ENCODE results near the gene MTHFD1L. TPM values are rescaled to one million over a fixed set of nuclear protein-coding genes. Genes with fewer than 3 reads are reported as not detected.

MTHFD1L gene
- total RNA-seq, 3 donors from 2014 or later, result 3.5 to 15.1 (median 11.0) TPM

GRCh38 chr6:150999576-150999975 lies 134.1 kb downstream of the MTHFD1L start:
- Histone ChIP-seq H3K9me3 (no peaks in the 10 kb centered on the region), H3K36me3 (no peaks in the 10 kb centered on the region), H3K27ac (no peak overlapping the region), H3K4me3 (no peak overlapping the region), H3K27me3 (no peaks in the 10 kb centered on the region), H3K4me1 (no peaks in the 10 kb centered on the region)
- intact Hi-C loops (cut with DNase I; ENCODE audit: low total_unique reads), result no loop called here
- TF ChIP-seq POLR2AphosphoS5 (IDR thresholded peaks at IDR 0.05) (no peak), POLR2A (IDR thresholded peaks at IDR 0.05) (no peak), CTCF (IDR thresholded peaks at IDR 0.05) (no peak)
- no peak for DNase-seq (ENCODE audit: low spot score in 2 of 2)

GRCh38 chr6:151001387-151002056 lies 136.0 kb downstream of the MTHFD1L start:
- no peaks in the 10 kb centered on the region for H3K36me3 ChIP-seq
- no peaks in the 10 kb centered on the region for H3K4me1 ChIP-seq
- H3K4me3 ChIP-seq, result no peak overlapping the region
- no peak for TF ChIP-seq POLR2AphosphoS5 (IDR thresholded peaks at IDR 0.05)
- no peak for TF ChIP-seq POLR2A (IDR thresholded peaks at IDR 0.05)
- no peak for TF ChIP-seq CTCF (IDR thresholded peaks at IDR 0.05)
- DNase-seq (ENCODE audit: low spot score in 2 of 2), result no peak
- H3K27ac ChIP-seq, result no peak overlapping the region
- H3K9me3 ChIP-seq, result no peaks in the 10 kb centered on the region
- H3K27me3 ChIP-seq, result no peaks in the 10 kb centered on the region
- intact Hi-C loops (cut with DNase I; ENCODE audit: low total_unique reads), result no loop called here

GRCh38 chr6:151002057-151002450 lies 136.6 kb downstream of the MTHFD1L start:
- intact Hi-C loops (cut with DNase I; ENCODE audit: low total_unique reads), result no loop called here
- H3K27me3 ChIP-seq, result no peaks in the 10 kb centered on the region
- TF ChIP-seq CTCF (IDR thresholded peaks at IDR 0.05) (no peak), POLR2A (IDR thresholded peaks at IDR 0.05) (no peak), POLR2AphosphoS5 (IDR thresholded peaks at IDR 0.05) (no peak)

GRCh38 chr6:151002491-151002935 lies 137.0 kb downstream of the MTHFD1L start:
- Histone ChIP-seq H3K27ac (no peak overlapping the region), H3K27me3 (no peaks in the 10 kb centered on the region), H3K36me3 (no peaks in the 10 kb centered on the region), H3K4me3 (no peak overlapping the region), H3K4me1 (no peaks in the 10 kb centered on the region), H3K9me3 (no peaks in the 10 kb centered on the region)
- no peak for DNase-seq (ENCODE audit: low spot score in 2 of 2)
- TF ChIP-seq CTCF (IDR thresholded peaks at IDR 0.05) (no peak), POLR2A (IDR thresholded peaks at IDR 0.05) (no peak), POLR2AphosphoS5 (IDR thresholded peaks at IDR 0.05) (no peak)
- intact Hi-C loops (cut with DNase I; ENCODE audit: low total_unique reads), result no loop called here

More at GRCh38 chr6:151002057-151002450, 136.6 kb downstream of the MTHFD1L start:
- Histone ChIP-seq H3K36me3 (no peaks in the 10 kb centered on the region), H3K27ac (no peak overlapping the region), H3K4me3 (no peak overlapping the region), H3K9me3 (no peaks in the 10 kb centered on the region), H3K4me1 (no peaks in the 10 kb centered on the region)
- no peak for DNase-seq (ENCODE audit: low spot score in 2 of 2)

- Histone ChIP-seq H3K4me3 (peak overlapping the region in 1 of 3 donors; percentile 36), H3K27me3 (no peaks in the 10 kb centered on the region), H3K36me3 (no peaks in the 10 kb centered on the region), H3K9me3 (no peaks in the 10 kb centered on the region), H3K27ac (peak overlapping the region; percentile 37 to 85), H3K4me1 (no peaks in the 10 kb centered on the region)
- TF ChIP-seq POLR2A (IDR thresholded peaks at IDR 0.05) (no peak), POLR2AphosphoS5 (IDR thresholded peaks at IDR 0.05) (peak in 2 of 3 donors; percentile 15 to 57)
- intact Hi-C loops (cut with DNase I; ENCODE audit: low total_unique reads), result no loop called here
- DNase-seq (ENCODE audit: low spot score in 2 of 2), result no peak
Measured at GRCh38 chr6:151004383-151005024, 139.0 kb downstream of the MTHFD1L start.
